PC-9 (cell line): ENCODE results near the gene EPN1. TPM values are rescaled to one million over a fixed set of nuclear protein-coding genes. Genes with fewer than 3 reads are reported as not detected.

Experiments
- BruUV-seq: library from RNA; stranded (reverse); fragments of 400-500 nt; replicated peaks from 2 replicates; lab custom pipeline; 2021; lab: Mats Ljungman, UMichigan
- CTCF ChIA-PET: fragments of 300-600 bp; sonication (Branson Sonifier 250); formaldehyde crosslinking; loops from one replicate; lab custom pipeline; 2022; ENCODE audit warnings: antibody characterized with exemption; lab: Charles Lee
- POLR2A ChIA-PET: fragments of 300-600 bp; sonication (Branson Sonifier 250); formaldehyde crosslinking; loops from one replicate; lab custom pipeline; 2022; ENCODE audit warnings: antibody characterized with exemption; ENCODE audit not compliant: unreplicated experiment; lab: Charles Lee
- DNase-seq, 2 experiments: peaks; one replicate each; pipeline versions ENCODE4 v3.0.0 to v3.0.0-alpha.2; 2015 to 2022; ENCODE audit warnings: mixed read lengths in 1 of 2
- H2AFZ ChIP-seq: fragments of 200-600 bp; sonication (generic); 2 replicates; pipeline ENCODE4 v1.8.1; 2017; ENCODE audit warnings: antibody characterized with exemption
- H3F3A ChIP-seq: fragments of 200-600 bp; sonication (generic); 2 replicates; pipeline ENCODE4 v1.8.1; 2017; ENCODE audit warnings: antibody characterized with exemption, mild to moderate bottlenecking, low read depth; ENCODE audit not compliant: insufficient read depth
- H3K27ac ChIP-seq: fragments of 200-600 bp; sonication (generic); 2 replicates; pipeline ENCODE4 v1.6.1; 2016; ENCODE audit warnings: mixed run types
- H3K27me3 ChIP-seq: fragments of 200-600 bp; sonication (generic); 2 replicates; pipeline ENCODE4 v1.6.1; 2016; ENCODE audit warnings: low read depth, mixed run types; ENCODE audit not compliant: insufficient read depth
- H3K36me3 ChIP-seq: fragments of 200-600 bp; sonication (generic); 2 replicates; pipeline ENCODE4 v1.6.1; 2016; ENCODE audit warnings: low read depth, mixed run types
- H3K4me1 ChIP-seq: fragments of 200-600 bp; sonication (generic); replicated peaks from 2 replicates; pipeline ENCODE4 v1.6.1; 2016; ENCODE audit warnings: mixed run types; ENCODE audit not compliant: insufficient read depth
- H3K4me2 ChIP-seq: fragments of 200-600 bp; sonication (generic); 2 replicates; pipeline ENCODE4 v1.6.1; 2017; ENCODE audit warnings: mixed run types
- H3K4me3 ChIP-seq: fragments of 200-600 bp; sonication (generic); 2 replicates; pipeline ENCODE4 v1.6.1; 2016; ENCODE audit warnings: mixed run types
- H3K79me2 ChIP-seq: fragments of 200-600 bp; sonication (generic); 2 replicates; pipeline ENCODE4 v1.6.1; 2017; ENCODE audit warnings: low read depth, mixed run types
- H3K9me2 ChIP-seq: fragments of 200-600 bp; sonication (generic); 2 replicates; pipeline ENCODE4 v1.8.1; 2017; ENCODE audit warnings: mild to moderate bottlenecking; ENCODE audit not compliant: insufficient read depth
- H3K9me3 ChIP-seq: fragments of 200-600 bp; sonication (generic); 2 replicates; pipeline ENCODE4 v1.8.1; 2016; ENCODE audit warnings: low read depth; ENCODE audit not compliant: insufficient read depth
- H4K20me1 ChIP-seq: fragments of 200-600 bp; sonication (generic); 2 replicates; pipeline ENCODE4 v1.8.1; 2017; ENCODE audit not compliant: insufficient read depth
- CTCF ChIP-seq: fragments of 200-600 bp; sonication (generic); conservative IDR thresholded peaks from 2 replicates; pipeline ENCODE4 v1.6.1; 2017; ENCODE audit warnings: mixed run types, antibody characterized with exemption, mild to moderate bottlenecking, moderate library complexity
- EZH2 ChIP-seq: fragments of 200-600 bp; sonication (generic); IDR thresholded peaks from 2 replicates; pipeline ENCODE4 v1.8.0; 2017; ENCODE audit warnings: antibody characterized with exemption, low read depth
- intact Hi-C: fragments of 100-400 bp; cut with micrococcal nuclease; formaldehyde crosslinking; loops from one replicate; pipeline ENCODE4 v1.10.0; 2022; ENCODE audit not compliant: unreplicated experiment
- total RNA-seq: library from RNA; stranded (reverse); gene quantifications from 2 replicates; pipeline ENCODE4 v1.2.3, GENCODE V29; 2021

The EPN1 gene
- total RNA-seq, 1 experiment from 2014 or later = 232 TPM

- no peak overlapping the region for H3K4me3 ChIP-seq
- no peaks in the 10 kb centered on the region for H3K9me3 ChIP-seq
- no peak overlapping the region for H3K4me2 ChIP-seq
- no TSS peak for BruUV-seq
- DNase-seq = no peak
- no peak overlapping the region for H3K27ac ChIP-seq
- no peak overlapping the region for H2AFZ ChIP-seq
- 0 out of 2 replicates have a peak, but pooled peaks cover 2% of the 10 kb centered on the region for H3K36me3 ChIP-seq
- ChIA-PET CTCF (no interaction called here), POLR2A (no interaction called here)
- no peaks in the 10 kb centered on the region for H3K9me2 ChIP-seq
- TF ChIP-seq EZH2 = no peak
- no peak for TF ChIP-seq CTCF
- no peaks in the 10 kb centered on the region for H3K27me3 ChIP-seq
- 0 out of 2 replicates have a peak, but pooled peaks cover 3% of the 10 kb centered on the region for H4K20me1 ChIP-seq
- H3K4me1 ChIP-seq = no peaks in the 10 kb centered on the region
- no peaks in the 10 kb centered on the region for H3F3A ChIP-seq
- intact Hi-C loops = no loop called here
- no peaks in the 10 kb centered on the region for H3K79me2 ChIP-seq
These were observed 25.8 kb downstream of the EPN1 start for GRCh38 chr19:55700813-55701212.

- Histone ChIP-seq H3K4me1 (no peaks in the 10 kb centered on the region), H3K4me2 (no peak overlapping the region), H3K36me3 (no peaks in the 10 kb centered on the region), H4K20me1 (0 out of 2 replicates have a peak, but pooled peaks cover 3% of the 10 kb centered on the region), H2AFZ (no peak overlapping the region), H3K9me2 (no peaks in the 10 kb centered on the region), H3K27me3 (no peaks in the 10 kb centered on the region), H3K4me3 (no peak overlapping the region), H3F3A (no peaks in the 10 kb centered on the region), H3K27ac (no peak overlapping the region), H3K9me3 (no peaks in the 10 kb centered on the region), H3K79me2 (no peaks in the 10 kb centered on the region)
- ChIA-PET POLR2A (no interaction called here), CTCF (no interaction called here)
- TF ChIP-seq EZH2 (no peak), CTCF (no peak)
- intact Hi-C loops = no loop called here
- no peak for DNase-seq
- BruUV-seq = no TSS peak
These were observed 27.2 kb downstream of the EPN1 start for GRCh38 chr19:55702131-55702627.

GRCh38 chr19:55703790-55704215 is 28.8 kb downstream of the EPN1 start:
- ChIA-PET CTCF (no interaction called here), POLR2A (no interaction called here)
- Histone ChIP-seq H2AFZ (no peak overlapping the region), H3K4me1 (no peaks in the 10 kb centered on the region), H4K20me1 (0 out of 2 replicates have a peak, but pooled peaks cover 3% of the 10 kb centered on the region), H3F3A (no peaks in the 10 kb centered on the region), H3K79me2 (no peaks in the 10 kb centered on the region), H3K27me3 (no peaks in the 10 kb centered on the region), H3K27ac (no peak overlapping the region), H3K4me2 (no peak overlapping the region), H3K9me3 (no peaks in the 10 kb centered on the region; the same call in 1 of the 2 replicates), H3K9me2 (no peaks in the 10 kb centered on the region), H3K36me3 (no peaks in the 10 kb centered on the region), H3K4me3 (no peak overlapping the region)
- TF ChIP-seq CTCF (peak; percentile 59), EZH2 (no peak)
- intact Hi-C loops = no loop called here
- no TSS peak for BruUV-seq
- no peak for DNase-seq
